GM18507 (cell line): ENCODE data around the gene DHX34.
"Not testable (repeated sequence)": the region's sequence is repeated elsewhere in the genome, so short reads cannot be mapped to it uniquely, and the experiment has no call there.

Source experiments
- DNase-seq: peaks from one replicate; pipeline ENCODE4 v3.0.0; 2011; ENCODE audit warnings: low read depth; ENCODE audit not compliant: insufficient read length; ENCODE audit errors: extremely low spot score
- FAIRE-seq: peaks from 2 replicates; lab custom pipeline; 2011; peaks lifted over from hg19 to GRCh38; lab: Jason Lieb, UNC

The DHX34 gene

DNA sequence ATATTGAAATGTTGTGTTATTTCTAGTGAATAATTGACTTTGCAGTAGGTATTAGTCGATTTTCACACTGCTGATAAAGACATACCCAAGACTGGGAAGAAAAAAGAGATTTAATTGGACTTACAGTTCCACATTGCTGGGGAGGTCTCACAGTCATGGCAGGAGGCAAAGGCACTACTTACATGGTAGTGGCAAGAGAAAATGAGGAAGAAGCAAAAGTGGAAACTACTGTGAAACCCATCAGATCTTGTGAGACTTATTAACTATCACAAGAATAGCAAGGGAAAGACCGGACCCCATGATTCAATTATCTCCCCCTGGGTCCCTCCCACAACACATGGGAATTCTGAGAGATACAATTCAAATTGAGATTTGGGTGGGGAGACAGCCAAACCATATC, 27.1 kb upstream of the DHX34 start:
- no peak for DNase-seq
- FAIRE-seq: peak; percentile 64

DNA sequence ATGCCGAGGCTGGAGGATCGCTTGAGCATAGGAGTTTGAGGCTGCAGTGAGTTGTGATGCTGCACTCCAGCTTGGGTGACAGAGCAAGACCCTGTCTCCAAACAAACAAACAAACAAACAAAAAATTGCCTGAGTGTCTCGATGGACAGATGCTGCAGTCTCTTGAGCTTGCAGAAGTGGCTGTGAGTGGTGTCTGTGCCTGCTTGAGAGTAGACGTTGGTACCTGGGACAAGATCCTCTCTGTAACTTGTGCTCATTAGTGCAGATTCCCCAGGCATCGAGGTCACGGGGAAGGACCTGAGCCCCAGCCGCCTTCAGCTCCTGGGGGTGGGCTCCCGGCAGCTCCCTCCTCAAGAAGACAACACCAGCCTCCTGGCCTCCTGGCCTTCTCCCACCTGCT, 25.7 kb upstream of the DHX34 start:
- DNase-seq (no peak), FAIRE-seq (no peak)

DNA sequence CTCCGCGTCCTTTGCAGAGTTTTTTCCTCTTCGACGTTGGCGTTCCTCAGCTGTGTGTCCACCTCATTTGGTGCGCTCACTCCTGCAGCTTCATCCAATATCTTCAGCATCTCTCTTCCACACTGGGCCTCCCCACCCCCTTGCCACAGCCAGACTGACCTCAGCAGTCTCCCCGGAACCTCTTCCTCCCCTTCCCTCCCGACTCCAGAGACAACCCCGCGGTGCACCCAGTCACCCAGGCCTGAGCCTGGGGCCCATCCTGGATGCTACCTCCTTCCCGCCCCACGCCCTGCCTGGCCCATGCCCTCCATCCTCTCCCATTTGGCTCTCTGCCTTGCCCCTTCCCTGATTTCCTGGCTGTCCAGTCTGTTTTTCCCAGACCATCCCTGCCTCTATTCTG, 25.2 kb upstream of the DHX34 start:
- FAIRE-seq: no peak

DNA sequence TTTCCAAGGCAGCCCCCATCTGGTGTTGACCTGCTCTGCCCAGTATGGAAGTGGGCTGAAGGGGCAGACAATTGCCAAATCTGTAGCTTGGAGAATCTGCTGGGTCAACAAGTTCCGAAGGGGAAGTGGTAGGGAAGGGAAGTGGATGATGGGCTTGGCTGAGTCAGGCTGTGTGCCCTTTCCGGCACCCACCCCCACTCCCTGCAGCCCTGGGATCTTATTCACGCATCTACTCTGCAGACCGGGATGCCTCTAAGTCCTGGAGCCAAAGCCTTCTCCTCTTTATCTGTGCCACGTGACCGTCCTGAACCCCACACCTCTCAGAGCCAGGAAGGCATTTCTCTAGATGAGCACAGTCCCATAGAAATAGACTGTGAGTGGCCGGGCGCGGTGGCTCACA, 24.6 kb upstream of the DHX34 start:
- DNase-seq (no peak), FAIRE-seq (no peak)

More for the DNA sequence above, 25.2 kb upstream of the DHX34 start:
- DNase-seq: no peak

DNA sequence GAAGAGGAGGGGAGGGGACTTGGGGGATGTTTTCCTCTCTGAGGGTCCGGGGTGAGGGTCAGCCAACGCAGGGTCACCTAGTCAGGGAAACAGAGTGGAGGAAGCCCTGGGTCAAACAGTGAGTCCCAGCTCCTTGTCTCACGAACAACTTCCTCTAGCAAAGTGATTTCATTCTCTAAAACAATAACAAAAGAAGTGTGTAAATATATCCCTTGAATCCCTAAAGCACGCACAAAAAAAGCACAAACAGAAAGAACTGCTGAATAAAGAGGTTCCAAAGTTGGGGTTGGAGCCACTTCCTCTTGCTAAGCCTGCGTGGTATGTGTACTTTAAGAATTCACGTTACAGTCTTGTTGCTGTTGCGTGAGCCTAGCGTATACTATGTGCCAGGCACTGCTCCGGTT, 18.6 kb upstream of the DHX34 start:
- no peak for DNase-seq

DNA sequence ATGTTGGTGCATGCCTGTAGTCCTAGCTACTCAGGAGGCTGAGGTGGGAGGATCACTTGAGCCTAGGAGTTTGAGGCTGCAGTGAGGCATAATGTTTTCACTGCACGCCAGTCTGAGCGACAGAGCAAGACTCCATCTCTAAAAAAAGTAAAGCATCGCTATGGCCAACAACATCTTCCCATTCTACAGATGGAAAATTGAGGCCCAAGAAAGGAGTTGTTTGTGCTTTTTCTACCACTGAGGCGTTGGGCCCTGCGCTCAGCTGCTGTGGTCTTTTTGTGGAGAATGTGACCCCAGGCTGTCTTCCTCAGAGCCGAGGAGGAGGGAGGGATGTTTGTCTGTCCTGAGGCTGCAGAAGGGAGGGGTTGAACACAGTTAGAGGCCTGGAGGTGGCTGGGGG, 17.6 kb upstream of the DHX34 start:
- DNase-seq (no peak), FAIRE-seq (no peak)

More for the DNA sequence above, 18.6 kb upstream of the DHX34 start:
- FAIRE-seq: no peak

DNA sequence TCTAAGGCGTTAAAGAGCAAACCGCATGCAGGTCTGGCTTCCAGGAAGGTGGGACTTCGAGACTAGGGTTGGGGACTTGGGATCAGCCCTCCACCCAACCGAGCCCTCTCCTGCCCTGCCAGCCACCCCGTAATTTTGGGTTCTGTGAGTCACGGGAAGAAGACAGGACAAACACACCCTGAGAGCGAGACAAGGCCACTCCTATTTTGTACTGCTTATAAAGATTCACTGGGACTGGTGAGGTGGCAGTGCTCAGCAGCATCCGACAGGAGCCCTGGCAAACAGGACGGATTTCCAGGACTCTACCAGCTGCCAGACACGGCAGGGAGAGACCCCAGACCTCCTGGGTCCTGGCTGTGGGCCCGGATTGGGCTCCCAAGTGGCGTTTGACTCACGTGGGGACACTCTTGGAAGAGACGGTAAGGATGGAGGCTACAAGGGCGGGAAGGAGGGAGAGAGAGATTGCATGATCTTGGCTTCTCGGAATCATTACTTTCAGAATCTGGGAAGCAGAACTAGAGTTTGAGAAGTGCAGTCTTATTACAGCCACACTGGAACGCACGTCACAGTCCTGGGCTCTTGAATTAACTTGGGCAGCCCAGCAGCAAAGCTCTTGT, 17.1 kb upstream of the DHX34 start, which contains the start of gene C5AR2:
Gene C5AR2, plus strand, starts transcription at position 245 of the 617 bp plus-strand sequence. CDS start 8,625 bp downstream, outside the sequence.
- no peak for DNase-seq
- FAIRE-seq: no peak

DNA sequence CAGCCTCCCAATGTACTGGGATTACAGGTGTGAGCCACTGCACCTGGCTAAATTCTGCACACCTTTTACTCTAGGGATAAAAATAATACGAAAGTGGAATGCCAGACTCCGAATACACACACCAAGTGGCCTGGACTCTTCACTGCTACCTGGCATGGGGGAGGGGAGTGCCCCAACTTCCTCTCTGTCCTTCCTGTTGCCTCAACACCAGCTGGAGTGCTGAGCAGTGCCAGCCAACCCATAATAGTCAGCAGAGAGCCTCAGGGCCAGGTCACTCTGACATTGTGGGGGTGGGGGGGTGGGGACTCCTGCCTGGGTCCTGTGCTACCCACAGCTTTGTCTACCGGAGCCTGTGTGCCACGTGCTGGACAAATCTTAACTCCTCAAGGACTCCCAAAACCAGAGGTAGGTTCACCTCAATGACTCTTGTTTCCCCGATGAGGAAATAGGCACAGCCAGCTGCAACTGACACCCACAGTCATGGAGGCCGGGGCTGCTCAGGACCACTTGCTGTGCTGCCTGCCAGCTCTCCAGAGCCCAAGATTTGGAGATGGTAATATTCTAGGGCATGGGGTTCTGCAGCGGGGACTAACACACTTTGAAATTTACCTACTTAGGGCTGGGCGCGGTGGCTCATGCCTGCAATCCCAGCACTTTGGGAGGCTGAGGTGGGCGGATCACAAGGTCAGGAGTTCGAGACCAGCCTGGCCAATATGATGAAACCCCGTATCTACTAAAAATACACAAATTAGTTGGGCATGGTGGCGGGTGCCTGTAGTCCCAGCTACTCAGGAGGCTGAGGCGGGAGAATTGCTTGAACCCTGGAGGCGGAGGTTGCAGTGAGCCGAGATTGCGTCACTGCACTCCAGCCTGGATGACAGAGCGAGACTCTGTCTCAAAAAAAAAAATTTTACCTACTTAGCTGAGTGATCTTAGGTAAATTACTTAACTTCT, 12.1 kb upstream of the DHX34 start:
- not testable (repeated sequence) for DNase-seq, FAIRE-seq

DNA sequence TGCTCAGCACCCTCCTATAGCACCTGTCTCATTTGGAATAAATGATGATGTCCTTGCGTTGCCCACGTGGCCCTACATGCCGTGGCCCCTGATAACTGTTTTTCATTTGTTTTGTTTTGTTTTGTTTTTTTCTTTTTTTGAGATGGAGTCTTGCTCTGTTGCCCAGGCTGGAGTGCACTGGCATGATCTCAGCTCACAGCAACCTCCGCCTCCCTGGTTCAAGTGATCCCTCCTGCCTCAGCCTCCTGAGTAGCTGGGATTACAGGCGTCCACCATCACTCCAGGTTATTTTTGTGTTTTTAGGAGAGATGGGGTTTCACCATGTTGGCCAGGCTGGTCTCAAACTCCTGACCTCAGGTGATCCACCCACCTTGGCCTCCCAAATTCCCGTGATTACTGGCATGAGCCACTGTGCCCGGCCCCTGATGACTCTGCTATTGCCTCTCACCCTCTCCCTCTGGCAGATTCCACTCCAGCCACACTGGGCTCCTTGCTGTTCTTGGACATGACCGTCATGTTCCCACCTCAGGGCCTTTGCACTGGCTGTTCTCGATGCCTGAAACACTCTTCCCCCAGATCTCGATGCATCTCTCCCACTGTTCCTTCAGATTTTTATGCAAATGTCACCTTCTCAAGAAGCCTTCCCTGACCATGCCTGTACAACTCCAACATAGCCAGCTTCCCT, 9.8 kb upstream of the DHX34 start:
- no peak for FAIRE-seq

DNA sequence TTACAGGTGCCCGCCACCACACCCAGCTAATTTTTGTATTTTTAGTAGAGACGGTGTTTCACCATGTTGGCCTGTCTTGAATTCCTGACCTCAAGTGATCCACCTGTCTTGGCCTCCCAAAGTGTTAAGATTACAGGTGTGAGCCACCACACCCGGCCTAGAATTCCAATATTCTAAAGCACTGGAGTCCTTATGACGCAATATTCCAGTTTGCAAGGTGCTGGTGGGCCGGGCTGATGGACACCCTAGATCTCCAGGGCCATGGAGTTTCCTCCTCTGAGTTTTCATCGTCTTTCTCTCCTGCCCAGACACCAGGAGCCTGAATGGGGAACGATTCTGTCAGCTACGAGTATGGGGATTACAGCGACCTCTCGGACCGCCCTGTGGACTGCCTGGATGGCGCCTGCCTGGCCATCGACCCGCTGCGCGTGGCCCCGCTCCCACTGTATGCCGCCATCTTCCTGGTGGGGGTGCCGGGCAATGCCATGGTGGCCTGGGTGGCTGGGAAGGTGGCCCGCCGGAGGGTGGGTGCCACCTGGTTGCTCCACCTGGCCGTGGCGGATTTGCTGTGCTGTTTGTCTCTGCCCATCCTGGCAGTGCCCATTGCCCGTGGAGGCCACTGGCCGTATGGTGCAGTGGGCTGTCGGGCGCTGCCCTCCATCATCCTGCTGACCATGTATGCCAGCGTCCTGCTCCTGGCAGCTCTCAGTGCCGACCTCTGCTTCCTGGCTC, 8.5 kb upstream of the DHX34 start:
- DNase-seq (no peak), FAIRE-seq (no peak)

More for the DNA sequence above, 9.8 kb upstream of the DHX34 start:
- DNase-seq: no peak

DNA sequence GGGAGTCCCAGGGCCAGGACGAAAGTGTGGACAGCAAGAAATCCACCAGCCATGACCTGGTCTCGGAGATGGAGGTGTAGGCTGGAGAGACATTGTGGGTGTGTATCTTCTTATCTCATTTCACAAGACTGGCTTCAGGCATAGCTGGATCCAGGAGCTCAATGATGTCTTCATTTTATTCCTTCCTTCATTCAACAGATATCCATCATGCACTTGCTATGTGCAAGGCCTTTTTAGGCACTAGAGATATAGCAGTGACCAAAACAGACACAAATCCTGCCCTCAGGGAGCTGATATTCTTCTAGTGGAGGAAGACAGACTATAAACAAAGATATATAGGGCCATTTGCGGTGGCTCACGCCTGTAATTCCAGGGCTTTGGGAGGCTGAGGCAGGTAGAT, 7.4 kb upstream of the DHX34 start:
- no peak for FAIRE-seq

DNA sequence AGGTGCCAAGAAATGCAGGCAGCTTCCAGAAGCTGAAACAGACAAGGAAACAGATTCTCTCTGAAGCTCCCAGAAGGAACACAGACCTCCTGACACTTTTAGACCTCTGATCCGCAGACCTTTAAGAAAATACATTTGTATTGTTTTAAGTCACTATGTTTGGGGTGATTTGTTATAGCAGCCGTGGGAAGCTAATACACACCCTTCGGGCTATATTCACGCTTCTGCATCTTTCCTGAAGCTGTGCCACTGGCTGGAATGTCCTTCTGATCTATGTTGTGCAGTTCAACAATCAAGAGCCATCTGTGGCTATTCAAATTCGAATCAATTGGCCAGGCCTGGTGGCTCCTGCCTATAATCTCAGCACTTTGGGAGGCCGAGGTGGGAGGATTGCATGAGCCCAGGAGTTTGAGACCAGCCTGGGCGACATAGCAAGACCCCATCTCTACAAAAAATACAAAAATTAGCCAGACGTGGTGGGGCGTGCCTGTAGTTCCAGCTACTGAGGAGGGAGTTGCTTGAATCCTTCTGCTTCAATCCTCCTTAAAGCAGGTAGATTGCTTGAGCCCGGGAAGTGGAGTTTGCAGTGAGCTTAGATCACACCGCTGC, 5.8 kb upstream of the DHX34 start:
- DNase-seq (no peak), FAIRE-seq (no peak)

More for the DNA sequence above, 7.4 kb upstream of the DHX34 start:
- no peak for DNase-seq

DNA sequence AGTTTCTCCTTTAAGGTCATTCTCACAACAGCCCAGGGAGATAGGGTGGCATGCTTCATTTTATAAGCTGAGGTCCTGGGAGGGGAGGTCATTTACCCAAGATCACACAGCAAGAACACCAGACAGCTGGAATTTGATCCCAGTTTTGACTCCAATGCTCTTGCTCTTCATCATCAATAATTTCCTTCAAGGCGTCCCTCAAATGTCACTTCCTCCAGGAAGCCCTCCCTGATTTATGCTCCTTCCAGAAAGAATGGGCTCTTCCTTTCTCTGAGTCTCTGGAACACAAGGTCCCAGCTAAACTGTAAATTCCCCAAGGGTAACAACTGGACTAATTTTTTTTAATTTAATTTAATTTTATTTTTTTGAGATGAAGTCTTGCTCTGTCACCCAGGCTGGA, 4.7 kb upstream of the DHX34 start:
- FAIRE-seq: no peak

DNA sequence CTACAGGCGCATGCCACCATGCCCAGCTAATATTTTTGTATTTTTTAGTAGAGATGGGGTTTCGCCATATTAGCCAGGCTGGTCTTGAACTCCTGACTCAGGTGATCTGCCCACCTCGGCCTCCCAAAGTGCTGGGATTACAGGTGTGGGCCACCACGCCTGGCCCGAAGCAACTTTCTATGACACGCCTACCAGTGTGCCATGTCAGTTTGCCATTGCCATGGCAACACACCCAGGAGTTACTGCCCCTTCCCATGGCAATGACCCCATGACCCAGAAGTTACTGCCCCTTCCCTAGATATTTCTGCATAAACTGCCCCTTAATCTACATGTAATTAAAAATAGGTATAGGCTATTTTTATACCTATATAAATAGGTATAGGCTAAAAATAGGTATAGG, 3.1 kb upstream of the DHX34 start:
- FAIRE-seq: not testable (repeated sequence)

More for the DNA sequence above, 4.7 kb upstream of the DHX34 start:
- no peak for DNase-seq

DNA sequence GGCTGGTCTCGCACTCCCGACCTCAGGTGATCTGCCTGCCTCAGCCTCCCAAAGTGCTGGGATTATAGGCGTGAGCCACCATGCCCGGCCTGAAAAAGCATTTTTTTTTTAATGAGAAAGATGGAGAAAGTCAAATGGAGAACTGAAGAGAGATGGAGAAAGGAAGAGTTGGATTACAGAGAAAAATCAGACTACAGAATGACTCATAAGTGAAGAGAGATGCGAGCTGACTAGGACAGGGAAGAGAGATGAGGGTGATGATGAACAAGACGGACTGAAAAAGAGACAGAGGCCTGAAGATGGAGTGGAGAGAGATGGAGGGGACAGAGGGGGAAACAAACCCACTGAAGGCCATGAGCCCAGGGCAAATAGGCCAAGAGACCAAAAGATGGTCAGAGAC, 1.5 kb downstream of the DHX34 start:
- no peak for FAIRE-seq
- no peak for DNase-seq

More for the DNA sequence above, 3.1 kb upstream of the DHX34 start:
- not testable (repeated sequence) for DNase-seq

DNA sequence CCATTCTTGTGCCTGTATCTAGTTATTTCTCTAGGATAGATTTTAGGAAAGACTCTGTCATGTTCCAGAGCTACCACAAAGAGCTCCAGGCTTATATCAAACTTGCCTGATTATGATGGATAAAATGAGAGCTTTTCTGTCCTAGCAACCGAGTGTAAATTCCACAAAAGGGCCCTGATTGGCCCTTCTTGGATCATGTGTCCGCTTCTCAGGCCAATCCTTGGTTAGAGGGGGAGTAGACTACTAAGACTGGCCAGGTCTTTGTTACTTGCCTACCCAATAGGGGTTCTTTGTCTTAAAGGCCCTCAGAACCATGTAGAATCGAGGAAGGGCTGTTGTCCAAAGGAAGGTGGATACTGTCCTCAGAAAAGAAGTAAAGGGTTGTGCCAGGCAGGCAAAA, 2.4 kb downstream of the DHX34 start:
- peak; percentile 9 for FAIRE-seq
- DNase-seq: no peak

DNA sequence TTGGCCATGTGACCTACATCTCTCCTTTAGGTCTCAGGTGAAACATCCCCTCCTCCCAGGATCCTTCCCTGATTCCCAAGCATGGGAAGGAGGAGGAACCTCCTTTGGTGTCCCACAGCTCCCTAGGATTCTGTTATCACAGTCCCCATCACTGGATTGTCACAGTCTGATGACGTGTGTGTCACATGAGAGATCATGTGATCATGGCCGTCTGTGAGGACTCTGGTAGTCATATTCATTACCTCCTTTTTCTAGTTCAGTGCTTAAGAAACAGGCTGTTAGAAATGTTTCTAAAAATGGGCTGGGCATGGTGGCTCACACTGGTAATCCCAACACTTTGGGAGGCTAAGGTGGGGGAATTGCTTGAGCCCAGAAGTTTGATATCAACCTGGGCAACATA, 3.0 kb downstream of the DHX34 start:
- FAIRE-seq (no peak), DNase-seq (no peak)

DNA sequence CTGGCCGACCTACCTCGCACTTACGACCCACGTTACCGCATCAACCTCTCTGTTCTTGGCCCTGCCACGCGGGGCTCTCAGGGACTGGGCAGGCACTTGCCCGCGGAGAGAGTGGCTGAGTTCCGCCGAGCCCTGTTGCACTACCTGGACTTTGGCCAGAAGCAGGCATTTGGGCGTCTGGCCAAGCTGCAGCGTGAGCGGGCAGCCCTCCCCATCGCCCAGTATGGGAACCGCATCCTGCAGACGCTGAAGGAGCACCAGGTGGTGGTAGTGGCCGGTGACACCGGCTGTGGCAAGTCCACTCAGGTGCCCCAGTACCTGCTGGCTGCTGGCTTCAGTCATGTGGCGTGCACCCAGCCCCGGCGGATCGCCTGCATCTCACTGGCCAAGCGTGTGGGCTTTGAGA, 4.2 kb downstream of the DHX34 start:
- DNase-seq: no peak
- FAIRE-seq: no peak

DNA sequence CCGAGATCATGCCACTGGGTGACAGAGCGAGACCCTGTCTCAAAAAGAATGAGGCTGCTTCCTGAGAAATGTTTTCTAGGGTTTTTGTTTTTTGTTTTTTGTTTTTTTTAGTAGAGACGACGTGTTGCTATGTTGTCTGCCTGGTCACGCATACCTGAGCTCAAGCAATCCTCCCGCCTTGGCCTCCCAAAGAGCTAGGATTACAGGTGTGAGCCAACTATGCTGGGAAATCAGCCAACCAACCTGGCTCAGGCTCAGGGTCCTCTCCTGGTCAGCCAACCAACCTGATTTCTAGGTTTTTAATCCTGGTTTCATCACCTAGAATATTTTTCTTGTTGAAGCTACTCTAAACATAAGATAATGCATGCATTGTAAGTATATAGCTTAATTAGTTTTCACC, 7.8 kb downstream of the DHX34 start:
- DNase-seq: no peak
- no peak for FAIRE-seq
